OCI-LY1 (cell line): ENCODE results near the gene ZNF558.

ENCODE experiments used
- H2AFZ ChIP-seq: fragments of 200-600 bp; sonication (generic), shearing (Covaris generic); 2 replicates; pipeline ENCODE4 v1.6.0; 2014; ENCODE audit warnings: antibody characterized with exemption, mild to moderate bottlenecking, low read length
- H3F3A ChIP-seq: fragments of 200-600 bp; sonication (generic), shearing (Covaris generic); 2 replicates; pipeline ENCODE4 v1.6.0; 2014; ENCODE audit warnings: mild to moderate bottlenecking, antibody characterized with exemption, low read length, moderate library complexity; ENCODE audit not compliant: insufficient read depth
- H3K27ac ChIP-seq: fragments of 200-600 bp; sonication (generic); 2 replicates; pipeline ENCODE4 v1.5.1; 2014; ENCODE audit warnings: low read length, mixed run types, mild to moderate bottlenecking, low read depth; ENCODE audit not compliant: poor library complexity, severe bottlenecking
- H3K27me3 ChIP-seq: fragments of 200-600 bp; sonication (generic); 2 replicates; pipeline ENCODE4 v1.6.0; 2014; ENCODE audit warnings: antibody characterized with exemption, mild to moderate bottlenecking, low read length, moderate library complexity; ENCODE audit not compliant: insufficient read depth
- H3K36me3 ChIP-seq: fragments of 200-600 bp; sonication (generic); 2 replicates; pipeline ENCODE4 v1.6.1; 2014; ENCODE audit warnings: mild to moderate bottlenecking, antibody characterized with exemption, low read length, moderate library complexity, mixed read lengths; ENCODE audit not compliant: insufficient read depth
- H3K4me1 ChIP-seq: fragments of 200-600 bp; sonication (generic); 2 replicates; pipeline ENCODE4 v1.5.1; 2014; ENCODE audit warnings: mild to moderate bottlenecking, low read length, moderate library complexity; ENCODE audit not compliant: insufficient read depth, severe bottlenecking
- H3K4me2 ChIP-seq: fragments of 200-600 bp; sonication (generic), shearing (Covaris generic); 2 replicates; pipeline ENCODE4 v1.6.1; 2014; ENCODE audit warnings: low read length
- H3K4me3 ChIP-seq: fragments of 200-600 bp; sonication (generic); 2 replicates; pipeline ENCODE4 v1.5.1; 2014; ENCODE audit warnings: low read length, low read depth, mild to moderate bottlenecking, mixed read lengths; ENCODE audit not compliant: poor library complexity, severe bottlenecking
- H3K79me2 ChIP-seq: fragments of 200-600 bp; shearing (Covaris generic); 2 replicates; pipeline ENCODE4 v1.6.1; 2016; ENCODE audit warnings: mixed run types, low read length, mixed read lengths; ENCODE audit not compliant: insufficient read depth
- H3K9ac ChIP-seq: fragments of 200-600 bp; sonication (generic), shearing (Covaris generic); 2 replicates; pipeline ENCODE4 v1.6.1; 2014; ENCODE audit warnings: mild to moderate bottlenecking, low read length, mixed read lengths
- H3K9me2 ChIP-seq: fragments of 200-600 bp; sonication (generic), shearing (Covaris generic); 2 replicates; pipeline ENCODE4 v1.6.1; 2014; ENCODE audit warnings: low read depth, mild to moderate bottlenecking, low read length, mixed read lengths
- H3K9me3 ChIP-seq: fragments of 200-600 bp; shearing (Covaris generic); 2 replicates; pipeline ENCODE4 v1.6.1; 2014; ENCODE audit warnings: low read length, mixed read lengths
- H4K20me1 ChIP-seq: fragments of 200-600 bp; sonication (generic), shearing (Covaris generic); 2 replicates; pipeline ENCODE4 v1.6.0; 2016; ENCODE audit warnings: mild to moderate bottlenecking, low read length; ENCODE audit not compliant: insufficient read depth
- EZH2 ChIP-seq: fragments of 200-600 bp; sonication (generic), shearing (Covaris generic); IDR thresholded peaks from 2 replicates; pipeline ENCODE4 v1.8.0; 2017; ENCODE audit warnings: borderline replicate concordance, mixed run types, mild to moderate bottlenecking, antibody characterized with exemption, low read length, moderate library complexity, mixed read lengths
- TF ChIP-seq, protein P1 (sequence below): fragments of 200-600 bp; sonication (generic), shearing (Covaris generic); IDR thresholded peaks from 2 replicates; pipeline ENCODE4 v1.5.1; 2017; ENCODE audit warnings: mild to moderate bottlenecking, antibody characterized with exemption, low read length, moderate library complexity, mixed read lengths

ZNF558 gene

DNA sequence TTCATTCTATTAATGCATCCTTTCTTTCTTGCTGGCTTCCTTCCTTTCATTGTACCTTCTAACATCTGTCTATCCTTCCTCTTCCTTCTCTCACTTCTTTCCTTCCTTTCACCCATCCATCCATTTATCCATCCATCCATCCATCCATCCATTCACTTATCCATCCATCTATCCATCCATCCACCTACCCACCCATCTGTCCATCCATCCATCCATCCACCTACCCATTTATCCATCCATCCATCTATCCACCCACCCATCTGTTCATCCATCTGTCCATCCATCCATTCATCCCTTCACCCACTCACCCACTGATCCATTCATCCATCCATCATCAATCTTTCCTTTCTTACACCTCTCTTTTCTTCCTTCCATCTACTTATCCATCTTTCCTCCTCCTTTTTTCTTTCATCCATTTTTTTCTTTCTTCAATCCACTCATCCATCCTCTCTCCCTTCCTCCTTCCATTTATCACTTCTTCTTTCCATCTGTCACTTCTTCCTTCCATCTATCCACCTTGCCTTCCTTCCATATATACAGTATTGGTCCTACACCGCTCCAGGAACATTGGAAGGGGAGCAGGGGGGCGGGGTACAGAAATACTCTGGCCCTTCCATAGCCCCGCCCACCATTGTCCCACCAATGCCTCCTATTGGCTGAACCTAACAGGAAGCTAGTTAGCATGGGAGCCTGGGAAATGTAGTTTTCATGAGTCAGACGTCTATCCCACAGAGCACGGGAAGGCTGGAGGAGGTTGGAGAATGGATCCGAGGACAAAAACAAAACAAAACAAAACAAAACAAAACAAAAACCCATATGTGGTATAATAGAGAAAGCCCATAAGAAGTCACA is 46.0 kb upstream of the ZNF558 start:
- H3K4me2 ChIP-seq, result no peak overlapping the region
- no peaks in the 10 kb centered on the region for H3K9me2 ChIP-seq
- H3F3A ChIP-seq, result no peaks in the 10 kb centered on the region
- no peak overlapping the region for H3K27ac ChIP-seq
- H3K79me2 ChIP-seq, result no peaks in the 10 kb centered on the region
- no peak overlapping the region for H2AFZ ChIP-seq
- H3K36me3 ChIP-seq, result no peaks in the 10 kb centered on the region
- H3K9me3 ChIP-seq, result no peaks in the 10 kb centered on the region
- no peaks in the 10 kb centered on the region for H4K20me1 ChIP-seq
- H3K4me3 ChIP-seq, result no peak overlapping the region
- TF ChIP-seq, protein P1, sequence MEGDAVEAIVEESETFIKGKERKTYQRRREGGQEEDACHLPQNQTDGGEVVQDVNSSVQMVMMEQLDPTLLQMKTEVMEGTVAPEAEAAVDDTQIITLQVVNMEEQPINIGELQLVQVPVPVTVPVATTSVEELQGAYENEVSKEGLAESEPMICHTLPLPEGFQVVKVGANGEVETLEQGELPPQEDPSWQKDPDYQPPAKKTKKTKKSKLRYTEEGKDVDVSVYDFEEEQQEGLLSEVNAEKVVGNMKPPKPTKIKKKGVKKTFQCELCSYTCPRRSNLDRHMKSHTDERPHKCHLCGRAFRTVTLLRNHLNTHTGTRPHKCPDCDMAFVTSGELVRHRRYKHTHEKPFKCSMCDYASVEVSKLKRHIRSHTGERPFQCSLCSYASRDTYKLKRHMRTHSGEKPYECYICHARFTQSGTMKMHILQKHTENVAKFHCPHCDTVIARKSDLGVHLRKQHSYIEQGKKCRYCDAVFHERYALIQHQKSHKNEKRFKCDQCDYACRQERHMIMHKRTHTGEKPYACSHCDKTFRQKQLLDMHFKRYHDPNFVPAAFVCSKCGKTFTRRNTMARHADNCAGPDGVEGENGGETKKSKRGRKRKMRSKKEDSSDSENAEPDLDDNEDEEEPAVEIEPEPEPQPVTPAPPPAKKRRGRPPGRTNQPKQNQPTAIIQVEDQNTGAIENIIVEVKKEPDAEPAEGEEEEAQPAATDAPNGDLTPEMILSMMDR, result no peak
- TF ChIP-seq EZH2, result no peak
- H3K4me1 ChIP-seq, result no peaks in the 10 kb centered on the region
- no peaks in the 10 kb centered on the region for H3K27me3 ChIP-seq
- H3K9ac ChIP-seq, result no peak overlapping the region

DNA sequence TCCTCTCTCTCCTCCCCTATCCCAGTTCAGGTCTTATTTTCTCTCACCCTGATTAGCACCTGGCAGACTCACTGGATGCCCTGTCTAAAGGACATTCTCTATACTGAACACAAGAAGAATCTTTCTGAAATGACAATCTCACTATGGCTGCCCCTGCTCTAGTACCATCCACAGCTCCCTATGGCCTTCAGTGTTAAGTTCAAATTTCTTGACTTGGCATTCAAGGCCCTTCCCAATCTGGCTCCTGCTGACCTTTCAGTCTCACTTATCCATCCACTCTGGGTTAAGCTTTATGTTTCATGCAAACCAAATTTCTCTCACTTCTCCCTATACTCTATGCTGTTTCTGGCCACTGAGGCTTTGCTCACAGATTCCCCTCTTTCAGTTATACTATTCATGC is 34.2 kb upstream of the ZNF558 start:
- H2AFZ ChIP-seq, result no peak overlapping the region

DNA sequence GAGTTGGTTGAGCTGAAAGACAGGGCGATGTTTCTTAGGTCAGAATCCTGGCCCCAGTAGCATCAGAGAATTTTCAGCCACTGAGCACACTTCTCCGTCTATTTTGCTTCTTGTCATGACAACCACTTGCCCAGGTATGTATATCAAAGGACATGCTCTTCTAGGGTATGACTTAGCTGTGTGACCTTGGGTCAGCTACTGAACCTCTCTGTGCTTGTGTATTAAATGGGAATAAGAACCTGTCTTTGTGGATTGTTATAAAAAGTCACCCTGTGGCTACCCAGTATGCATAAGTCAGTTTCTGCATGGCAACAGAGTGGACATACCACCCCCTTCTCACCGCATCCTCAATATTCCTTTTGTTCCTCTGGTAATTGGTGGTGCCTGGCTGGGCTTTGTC is 26.2 kb upstream of the ZNF558 start:
- TF ChIP-seq, protein P1, result no peak
- no peak for TF ChIP-seq EZH2
- no peak overlapping the region for H3K4me2 ChIP-seq
- no peaks in the 10 kb centered on the region for H3K9me3 ChIP-seq
- no peak overlapping the region for H2AFZ ChIP-seq
- no peaks in the 10 kb centered on the region for H4K20me1 ChIP-seq
- no peaks in the 10 kb centered on the region for H3K27me3 ChIP-seq
- no peak overlapping the region for H3K4me3 ChIP-seq
- H3K27ac ChIP-seq, result no peak overlapping the region
- H3K9me2 ChIP-seq, result no peaks in the 10 kb centered on the region
- no peaks in the 10 kb centered on the region for H3K79me2 ChIP-seq
- no peaks in the 10 kb centered on the region for H3F3A ChIP-seq
- H3K9ac ChIP-seq, result no peak overlapping the region
- no peaks in the 10 kb centered on the region for H3K36me3 ChIP-seq
- H3K4me1 ChIP-seq, result no peaks in the 10 kb centered on the region

More for the DNA sequence above, 34.2 kb upstream of the ZNF558 start:
- Histone ChIP-seq H3K36me3 (no peaks in the 10 kb centered on the region), H3K79me2 (no peaks in the 10 kb centered on the region), H3F3A (no peaks in the 10 kb centered on the region), H3K4me2 (no peak overlapping the region), H3K9me3 (no peaks in the 10 kb centered on the region), H4K20me1 (no peaks in the 10 kb centered on the region), H3K27me3 (no peaks in the 10 kb centered on the region), H3K9me2 (no peaks in the 10 kb centered on the region), H3K9ac (no peak overlapping the region), H3K27ac (no peak overlapping the region), H3K4me1 (no peaks in the 10 kb centered on the region), H3K4me3 (no peak overlapping the region)
- TF ChIP-seq EZH2, result no peak
- TF ChIP-seq, protein P1, result no peak
